NCI-H187 (cell line): ENCODE measurements around the gene PRKCI.
"Not testable (repeated sequence)": the region's sequence is repeated elsewhere in the genome, so short reads cannot be mapped to it uniquely, and the experiment has no call there.

Experiments
- DNase-seq, 2 experiments: peaks; one replicate each; lab custom pipeline; 2025; lab: John Stamatoyannopoulos, UW

The PRKCI gene

GRCh38 chr3:170225166-170225565 is 2.9 kb downstream of the PRKCI start:
- no peak for DNase-seq

DNA sequence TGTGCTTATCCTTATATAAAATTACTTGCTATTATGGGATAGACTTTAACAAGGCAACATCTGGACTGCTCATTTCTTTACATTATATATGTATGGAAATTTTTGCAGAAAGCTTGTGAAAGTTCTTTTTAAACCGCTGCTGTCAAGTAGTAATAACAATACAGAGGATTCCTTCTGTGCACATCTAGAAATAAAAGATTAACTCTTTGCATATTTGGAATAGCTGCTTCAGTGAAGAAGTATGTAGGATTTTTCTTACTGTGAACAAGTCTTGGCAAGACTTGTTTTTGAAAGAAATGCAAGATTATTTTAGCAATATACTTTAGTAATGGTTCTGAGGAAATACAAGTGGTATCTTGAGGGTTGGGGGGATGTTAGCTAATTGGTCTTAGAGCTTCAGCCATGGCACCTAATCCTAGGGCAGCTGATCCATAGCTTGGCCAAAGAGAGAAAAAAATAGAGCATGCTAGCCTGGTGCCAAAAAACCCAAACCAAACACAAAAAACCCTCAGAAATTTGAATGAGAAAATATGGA is 4.3 kb downstream of the PRKCI start:
- DNase-seq = no peak

DNA sequence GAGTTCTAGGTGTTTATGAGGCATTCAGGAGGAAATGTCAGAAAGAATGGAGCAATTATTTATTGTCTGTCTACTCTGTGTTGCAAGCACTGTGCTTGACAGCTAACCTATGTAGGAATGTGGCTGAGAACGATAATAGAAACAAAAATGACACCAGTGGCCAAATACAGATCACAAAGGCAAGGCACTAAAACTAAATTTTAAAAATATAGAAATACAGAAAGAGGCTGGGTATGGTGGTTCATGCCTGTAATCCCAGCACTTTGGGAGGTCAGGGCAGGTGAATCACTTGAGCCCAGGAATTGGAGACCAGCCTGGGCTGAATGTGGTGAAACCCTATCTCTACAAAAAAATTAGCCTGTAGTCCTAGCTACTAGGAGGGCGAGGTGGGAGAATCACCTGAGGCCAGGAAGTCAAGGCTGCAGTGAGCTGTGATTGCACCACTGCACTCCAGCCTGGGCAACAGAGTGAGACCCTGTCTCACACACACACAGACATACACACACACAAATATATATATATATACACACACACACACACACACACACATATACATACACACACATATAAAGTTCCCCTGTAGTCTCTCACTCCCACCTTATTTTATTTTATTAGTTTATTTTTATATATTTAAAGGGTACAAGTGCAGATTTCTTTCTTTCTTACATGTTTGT is 6.0 kb downstream of the PRKCI start:
- no peak for DNase-seq

DNA sequence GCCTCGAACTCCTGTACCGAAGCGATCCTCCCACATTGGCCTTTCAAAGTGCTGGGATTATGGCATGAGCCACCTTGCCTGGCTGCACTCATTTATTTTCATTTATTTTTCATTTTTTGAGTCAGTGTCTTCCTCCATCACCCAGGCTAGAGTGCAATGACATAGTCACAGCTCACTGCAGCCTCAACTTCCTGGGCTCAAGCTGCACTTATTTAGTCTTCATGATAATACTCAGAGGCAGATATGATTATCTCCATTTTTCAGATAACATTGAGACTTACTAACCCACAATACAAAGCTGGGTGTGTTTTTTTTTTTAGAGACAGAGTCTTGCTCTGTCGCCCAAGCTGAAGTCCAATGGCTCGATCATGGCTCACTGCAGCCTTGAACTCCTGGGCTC is 10.0 kb downstream of the PRKCI start:
- no peak for DNase-seq

DNA sequence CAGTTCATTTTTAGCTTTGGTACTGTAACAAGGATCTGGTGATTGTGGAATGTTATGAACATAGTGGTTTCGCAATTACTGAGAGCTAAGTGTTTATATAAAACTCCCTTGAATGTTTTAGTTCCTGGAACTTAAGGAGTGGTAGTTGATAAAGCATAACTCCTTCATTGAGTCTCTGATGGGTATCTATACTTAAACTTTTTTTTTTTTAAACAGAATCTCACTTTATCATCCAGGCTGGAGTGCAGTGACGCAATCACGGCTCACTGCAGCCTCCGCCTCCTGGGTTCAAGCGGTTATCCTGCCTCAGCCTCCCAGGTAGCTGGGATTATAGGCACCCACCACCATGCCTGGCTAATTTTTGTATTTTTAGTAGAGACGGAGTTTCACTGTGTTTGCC is 11.3 kb downstream of the PRKCI start:
- DNase-seq = no peak

DNA sequence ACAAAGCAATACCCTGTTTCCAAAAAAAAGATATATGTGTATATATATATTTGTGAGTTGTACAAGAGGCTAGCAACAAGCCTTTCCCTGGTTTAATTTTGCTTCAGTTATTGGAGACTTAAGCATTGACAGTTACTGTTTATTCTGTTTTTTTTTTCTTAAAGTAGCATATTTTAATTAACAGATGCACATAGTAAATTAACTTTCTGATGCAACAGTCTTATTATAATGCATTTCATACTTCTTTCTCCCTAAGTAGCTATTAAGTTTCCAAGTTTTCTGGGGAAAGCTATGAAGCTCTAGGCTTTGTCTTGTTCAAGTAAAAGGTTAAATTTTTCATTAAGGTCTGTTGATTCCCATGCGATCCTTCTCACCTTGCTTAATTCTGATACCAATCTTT is 17.9 kb downstream of the PRKCI start:
- DNase-seq = no peak

DNA sequence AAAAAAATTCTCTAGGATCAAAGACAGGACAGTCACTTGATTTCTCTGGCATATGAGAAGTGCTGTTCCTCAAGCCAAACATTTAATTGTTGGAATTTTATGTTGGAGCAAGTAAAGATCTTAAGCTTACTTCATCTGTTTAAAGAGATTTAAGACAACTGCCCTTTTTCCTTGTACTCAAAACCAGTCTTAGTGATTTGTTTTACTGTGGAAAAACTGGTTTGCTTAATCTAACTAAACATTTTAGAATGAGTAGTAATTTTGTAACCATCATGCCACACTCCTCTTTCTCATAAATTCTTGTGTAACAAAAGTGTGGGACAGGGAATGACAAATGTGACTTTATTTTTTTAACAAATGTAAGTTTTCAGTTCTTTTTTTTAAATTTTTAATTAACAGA is 18.4 kb downstream of the PRKCI start:
- DNase-seq = no peak

DNA sequence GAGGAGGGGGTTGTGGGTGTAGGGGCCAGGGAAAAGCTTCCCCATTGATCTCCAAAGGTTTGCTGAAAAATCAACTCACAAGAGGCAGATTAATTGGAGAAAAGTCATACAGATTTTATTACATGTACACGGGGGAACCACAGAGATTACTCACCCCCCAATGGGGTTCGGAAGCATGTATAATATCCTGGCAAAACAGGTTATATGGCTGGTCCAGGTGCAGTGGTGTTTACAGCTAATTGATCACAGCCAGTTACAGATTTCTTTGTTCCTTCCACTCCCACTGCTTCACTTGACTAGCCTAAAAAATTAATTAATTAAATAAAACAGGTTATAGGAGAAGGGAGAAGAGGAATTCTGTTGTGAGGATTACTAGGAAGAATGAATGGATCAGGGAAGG is 22.4 kb downstream of the PRKCI start:
- DNase-seq = no peak

- no peak for DNase-seq
Observed at GRCh38 chr3:170247875-170248274, 25.7 kb downstream of the PRKCI start.

DNA sequence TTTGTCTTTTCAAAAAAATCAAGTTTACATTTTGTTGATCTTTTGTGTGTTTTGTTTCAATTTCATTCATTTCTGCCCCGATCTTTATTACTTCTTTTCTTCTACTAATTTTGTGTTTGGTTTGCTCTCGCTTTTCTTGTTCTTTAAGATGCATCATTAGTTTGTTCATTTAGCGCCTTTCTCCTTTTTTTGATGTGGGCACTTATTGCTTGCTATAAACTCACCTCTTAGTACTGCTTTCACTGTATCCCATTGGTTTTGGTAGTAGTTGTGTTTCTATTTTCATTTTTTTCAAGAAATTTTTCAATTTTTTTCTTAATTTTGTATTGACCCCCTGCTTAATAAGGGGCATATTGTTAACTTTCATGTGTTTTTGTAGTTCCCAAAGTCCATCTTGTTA is 34.4 kb downstream of the PRKCI start:
- no peak for DNase-seq

GRCh38 chr3:170257145-170257544 is 34.9 kb downstream of the PRKCI start:
- no peak for DNase-seq

GRCh38 chr3:170258105-170258487 is 35.9 kb downstream of the PRKCI start:
- DNase-seq = no peak

GRCh38 chr3:170259907-170260306 is 37.7 kb downstream of the PRKCI start:
- no peak for DNase-seq

DNA sequence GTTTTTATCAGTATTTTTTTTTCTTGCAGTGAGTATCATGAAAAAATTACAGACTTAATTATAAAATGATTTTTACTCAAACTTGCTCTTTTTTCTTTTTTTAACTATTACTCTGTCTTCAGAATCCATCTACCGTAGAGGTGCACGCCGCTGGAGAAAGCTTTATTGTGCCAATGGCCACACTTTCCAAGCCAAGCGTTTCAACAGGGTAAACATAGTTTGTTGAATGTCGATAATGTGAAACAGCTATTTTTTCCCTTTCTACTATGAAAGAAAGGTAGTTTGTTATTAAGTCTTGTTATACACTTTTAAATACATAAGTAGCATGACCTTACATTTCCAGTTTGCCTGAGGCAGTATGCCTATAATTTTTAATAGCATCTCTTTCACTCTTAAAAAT is 45.6 kb downstream of the PRKCI start:
- DNase-seq = no peak

GRCh38 chr3:170269673-170270254 is 47.5 kb downstream of the PRKCI start:
- not testable (repeated sequence) for DNase-seq

DNA sequence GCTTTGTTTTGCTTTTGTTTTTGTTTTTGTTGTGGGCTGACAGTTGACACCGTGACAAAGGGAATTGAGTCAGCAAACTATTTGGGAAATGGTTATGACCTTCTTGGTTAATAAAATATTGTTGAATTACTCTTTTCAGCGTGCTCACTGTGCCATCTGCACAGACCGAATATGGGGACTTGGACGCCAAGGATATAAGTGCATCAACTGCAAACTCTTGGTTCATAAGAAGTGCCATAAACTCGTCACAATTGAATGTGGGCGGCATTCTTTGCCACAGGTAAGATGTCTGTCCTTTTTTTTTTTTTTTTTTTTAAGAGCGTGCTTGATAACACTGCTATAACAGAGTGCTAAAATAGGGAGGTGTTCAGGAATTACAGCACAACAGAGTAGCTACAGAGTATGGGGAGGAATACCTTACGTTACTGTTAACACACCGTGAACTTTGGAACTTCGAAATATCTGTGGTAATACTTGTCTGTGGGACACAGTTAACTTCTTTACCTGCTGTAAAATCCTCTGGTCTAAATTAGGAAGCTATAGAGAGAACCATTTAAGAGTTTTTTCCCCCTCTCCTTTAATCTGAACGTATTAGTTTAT is 48.2 kb downstream of the PRKCI start:
- DNase-seq = no peak

- no peak for DNase-seq
Observed at GRCh38 chr3:170274641-170275040, 52.4 kb downstream of the PRKCI start.

- no peak for DNase-seq
Observed at GRCh38 chr3:170275832-170276231, 53.6 kb downstream of the PRKCI start.

GRCh38 chr3:170277311-170277710 is 55.1 kb downstream of the PRKCI start:
- DNase-seq = not testable (repeated sequence)

GRCh38 chr3:170277833-170278580 is 55.8 kb downstream of the PRKCI start:
- no peak for DNase-seq

DNA sequence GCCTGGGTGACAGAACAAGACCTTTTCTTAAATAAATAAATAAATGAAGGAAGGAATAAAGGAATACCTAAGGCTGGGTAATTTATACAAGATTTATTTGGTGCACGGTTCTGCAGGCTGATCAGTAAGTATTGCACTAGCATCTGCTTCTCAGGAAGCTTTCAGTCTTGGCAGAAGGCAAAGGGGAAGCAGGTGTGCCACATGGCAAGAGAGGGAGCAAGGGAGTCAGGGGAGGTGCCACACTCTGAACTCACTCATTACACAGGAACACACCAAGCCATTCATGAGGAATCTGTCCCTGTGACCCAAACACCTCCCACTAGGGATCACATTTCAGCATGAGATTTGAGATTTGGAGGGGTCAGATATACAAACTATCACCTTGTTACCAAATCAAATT is 56.4 kb downstream of the PRKCI start:
- DNase-seq = no peak

GRCh38 chr3:170290194-170290593 is 68.0 kb downstream of the PRKCI start:
- no peak for DNase-seq

DNA sequence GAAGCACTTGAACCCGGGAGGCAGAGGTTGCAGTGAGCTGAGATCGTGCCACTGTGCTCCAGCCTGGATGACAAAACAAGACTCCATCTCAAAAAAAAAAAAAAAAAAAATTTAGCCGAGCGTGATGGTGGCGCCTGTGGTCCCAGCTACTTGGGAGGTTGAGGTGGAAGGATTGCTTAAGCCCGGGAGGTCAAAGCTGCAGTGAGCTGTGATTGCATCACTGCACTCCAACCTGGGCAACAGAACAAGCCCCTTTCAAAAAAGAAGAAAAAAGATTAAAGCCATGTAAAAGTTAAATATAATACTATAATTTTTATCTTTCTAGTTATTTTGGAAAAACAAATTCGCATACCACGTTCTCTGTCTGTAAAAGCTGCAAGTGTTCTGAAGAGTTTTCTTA is 73.4 kb downstream of the PRKCI start:
- no peak for DNase-seq
